ENCODE measurements around the gene ADCY1.

ADCY1 gene

GRCh38 chr7:45681596-45682357 lies 107.6 kb downstream of the ADCY1 start:
- DNase-seq: peak; percentile 0

GRCh38 chr7:45682358-45682735 lies 108.2 kb downstream of the ADCY1 start:
- no peak for DNase-seq

- DNase-seq: no peak
Observed at GRCh38 chr7:45682836-45683555, 108.8 kb downstream of the ADCY1 start.

- DNase-seq: no peak
Observed at GRCh38 chr7:45683556-45684148, 109.5 kb downstream of the ADCY1 start.

GRCh38 chr7:45684910-45685618 lies 110.9 kb downstream of the ADCY1 start:
- no peak for DNase-seq

GRCh38 chr7:45685619-45686240 lies 111.6 kb downstream of the ADCY1 start:
- no peak for DNase-seq

- no peak for DNase-seq
Observed at GRCh38 chr7:45686441-45687184, 112.4 kb downstream of the ADCY1 start.

- DNase-seq: no peak
Observed at GRCh38 chr7:45687185-45687560, 113.0 kb downstream of the ADCY1 start.

- no peak for DNase-seq
Observed at GRCh38 chr7:45687721-45688120, 113.6 kb downstream of the ADCY1 start.

- DNase-seq: no peak
Observed at GRCh38 chr7:45688382-45688781, 114.2 kb downstream of the ADCY1 start.

GRCh38 chr7:45689011-45689796 lies 115.0 kb downstream of the ADCY1 start:
- no peak for DNase-seq

- DNase-seq: no peak
Observed at GRCh38 chr7:45689797-45690761, 115.9 kb downstream of the ADCY1 start.

GRCh38 chr7:45690762-45691150 lies 116.6 kb downstream of the ADCY1 start:
- no peak for DNase-seq

- peak; percentile 6 for DNase-seq
Observed at GRCh38 chr7:45691155-45691656, 117.0 kb downstream of the ADCY1 start.

GRCh38 chr7:45692031-45692430 lies 117.9 kb downstream of the ADCY1 start:
- DNase-seq: no peak

- DNase-seq: peak; percentile 0
Observed at GRCh38 chr7:45695249-45695995, 121.3 kb downstream of the ADCY1 start.

GRCh38 chr7:45696476-45696875 lies 122.3 kb downstream of the ADCY1 start:
- DNase-seq: no peak

- peak; percentile 10 for DNase-seq
Observed at GRCh38 chr7:45697576-45698136, 123.5 kb downstream of the ADCY1 start.
